ENCODE data around the gene TBCC. TPM values are rescaled to one million over a fixed set of nuclear protein-coding genes. Genes with fewer than 3 reads are reported as not detected.
"Not testable (repeated sequence)": the region's sequence is repeated elsewhere in the genome, so short reads cannot be mapped to it uniquely, and the experiment has no call there.

Gene TBCC
- total RNA-seq, 1 experiment from 2014 or later, result 57.7 TPM

GRCh38 chr6:42707595-42707994, 38.3 kb downstream of the TBCC start:
- in situ Hi-C loops (cut with HindIII; ENCODE audit: low sequenced_read_pairs), result no loop called here
- DNase-seq (ENCODE audit: low spot score), result no peak

DNA sequence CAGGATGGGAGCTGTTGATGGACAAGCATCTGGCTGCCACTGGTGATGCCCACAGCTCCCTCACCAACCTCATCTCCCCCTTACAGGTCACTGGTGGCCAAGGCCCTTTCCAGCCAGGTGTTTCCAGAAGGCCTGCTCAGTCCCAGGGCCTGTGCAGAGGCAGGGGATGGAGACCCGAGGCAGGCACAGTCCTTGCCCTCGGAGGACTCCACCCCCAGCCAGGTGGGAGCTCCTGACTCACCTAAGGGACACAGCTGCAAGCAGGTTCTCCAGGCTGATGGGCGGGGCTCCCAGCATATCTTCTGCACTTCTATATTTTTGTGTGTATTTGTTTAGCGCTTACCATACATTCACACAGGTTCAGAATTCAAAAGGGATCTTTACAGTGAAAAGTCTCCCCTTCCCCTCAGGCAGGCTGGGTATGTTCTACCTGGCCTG, 40.9 kb downstream of the TBCC start:
- no peak for DNase-seq (ENCODE audit: low spot score)
- in situ Hi-C loops (cut with HindIII; ENCODE audit: low sequenced_read_pairs), result no loop called here

DNA sequence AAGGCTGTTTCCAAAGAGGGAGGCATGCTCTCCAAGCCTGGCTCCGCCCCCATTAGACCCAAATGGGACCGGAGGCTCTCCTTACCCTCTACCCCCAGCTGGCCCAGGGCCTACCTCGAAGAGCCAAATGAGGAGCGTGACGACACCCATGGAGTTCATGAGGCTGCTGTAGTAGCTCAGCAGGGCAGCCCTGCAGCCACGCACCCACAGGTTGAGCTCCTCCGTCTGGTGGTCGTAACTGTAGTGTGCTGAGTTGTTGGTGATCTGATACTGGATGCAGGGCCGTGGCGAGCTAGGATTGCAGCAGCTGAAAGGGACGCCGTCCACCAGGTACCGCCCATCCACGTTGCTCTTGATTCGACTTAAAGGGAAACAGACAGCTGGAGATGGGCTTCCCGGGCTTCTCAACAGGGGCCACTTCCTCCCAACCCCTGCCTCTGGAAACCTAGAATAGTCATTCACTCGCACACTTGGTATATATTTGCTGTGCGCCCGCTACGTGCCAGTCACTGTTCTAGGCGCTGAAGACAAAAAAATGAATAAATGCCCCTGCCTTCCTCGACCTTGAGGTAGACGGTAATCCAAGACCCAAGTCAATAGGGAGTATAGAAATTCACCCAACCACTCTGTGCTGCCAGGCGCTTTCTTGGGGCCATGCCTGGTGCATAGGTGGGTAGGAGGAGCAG, 41.5 kb downstream of the TBCC start:
- in situ Hi-C loops (cut with HindIII; ENCODE audit: low sequenced_read_pairs), result no loop called here
- peak; percentile 44 for DNase-seq (ENCODE audit: low spot score)

DNA sequence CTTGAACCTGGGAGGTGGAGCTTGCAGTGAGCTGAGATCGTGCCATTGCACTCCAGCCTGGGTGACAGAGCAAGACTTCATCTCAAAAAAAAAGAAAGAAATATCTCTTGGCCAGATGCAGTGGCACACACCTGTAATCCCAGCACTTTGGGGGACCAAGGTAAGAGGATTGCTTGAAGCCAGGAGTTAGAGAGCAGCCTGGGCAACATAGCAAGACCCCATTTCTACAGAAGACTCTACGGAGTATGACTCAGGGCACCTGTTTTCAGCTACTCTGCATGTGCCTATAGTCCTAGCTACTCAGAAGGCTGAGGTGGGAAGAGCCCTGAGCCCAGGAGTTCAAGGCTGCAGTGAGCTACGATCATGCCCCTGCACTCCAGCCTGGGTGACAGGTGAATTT, 43.1 kb downstream of the TBCC start:
- in situ Hi-C loops (cut with HindIII; ENCODE audit: low sequenced_read_pairs); DNase-seq (ENCODE audit: low spot score): not testable (repeated sequence)

- in situ Hi-C loops (cut with HindIII; ENCODE audit: low sequenced_read_pairs), result no loop called here
- no peak for DNase-seq (ENCODE audit: low spot score)
Measured at GRCh38 chr6:42702200-42702599, 43.7 kb downstream of the TBCC start.

DNA sequence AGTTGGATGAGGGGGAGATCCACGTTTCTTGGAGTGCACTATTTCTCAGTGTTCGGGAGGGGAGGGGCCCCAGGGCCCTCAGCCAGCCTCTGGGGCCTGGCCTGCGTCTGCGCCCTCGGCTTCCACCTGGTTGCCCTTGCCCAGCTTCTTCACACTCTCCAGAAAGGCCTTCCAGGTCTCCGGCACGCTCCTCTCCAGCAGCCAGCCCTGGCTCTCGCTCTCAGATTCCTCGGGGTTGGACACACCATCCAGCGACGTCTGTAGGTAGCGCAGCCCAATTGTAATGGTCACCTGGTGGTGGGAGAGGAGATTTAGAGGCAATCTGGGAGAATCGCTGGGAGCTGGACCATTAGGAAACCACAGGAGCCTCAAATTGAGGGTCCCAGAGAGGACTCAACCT, 47.7 kb downstream of the TBCC start:
- no peak for DNase-seq (ENCODE audit: low spot score)
- in situ Hi-C loops (cut with HindIII; ENCODE audit: low sequenced_read_pairs), result no loop called here

DNA sequence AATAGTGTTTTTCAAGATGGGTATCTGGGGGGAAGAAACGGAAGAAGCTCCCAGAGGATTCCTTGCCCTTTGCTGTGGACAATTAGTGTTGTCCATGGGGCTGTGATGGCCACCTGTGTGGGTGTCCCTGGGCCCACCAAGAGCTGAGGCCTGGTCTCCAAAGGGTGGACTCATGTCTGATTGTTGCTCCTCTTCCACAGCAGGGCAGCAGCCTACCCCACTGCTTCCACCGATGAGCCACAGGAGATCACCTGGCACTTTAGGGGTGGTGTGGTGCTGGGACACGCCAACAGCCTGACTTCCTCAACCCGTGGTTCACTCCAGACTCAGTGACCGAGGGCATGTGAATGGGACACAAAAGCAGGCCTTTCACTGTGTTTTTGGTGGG, 48.6 kb downstream of the TBCC start:
- DNase-seq (ENCODE audit: low spot score), result no peak
- in situ Hi-C loops (cut with HindIII; ENCODE audit: low sequenced_read_pairs), result no loop called here

- no peak for DNase-seq (ENCODE audit: low spot score)
- in situ Hi-C loops (cut with HindIII; ENCODE audit: low sequenced_read_pairs), result no loop called here
Measured at GRCh38 chr6:42696526-42697267, 49.2 kb downstream of the TBCC start.

GRCh38 chr6:42694586-42694985, 51.3 kb downstream of the TBCC start:
- no peak for DNase-seq (ENCODE audit: low spot score)

More at GRCh38 chr6:42694586-42694985, 51.3 kb downstream of the TBCC start:
- in situ Hi-C loops (cut with HindIII; ENCODE audit: low sequenced_read_pairs), result no loop called here

Other genes with a start within 250 kb of the TBCC start
- 14.3 and 18.5 TPM in 2 replicates for gene UBR2, start 182.1 kb downstream of the TBCC start, total RNA-seq (2014; rRNA removed; shearing (Covaris generic))
- not detected in 2 replicates for gene PRPH2, start 23.5 kb downstream of the TBCC start, total RNA-seq (2014; rRNA removed; shearing (Covaris generic))
- gene BICRAL, start 35.9 kb upstream of the TBCC start, total RNA-seq (2014; rRNA removed; shearing (Covaris generic)), result 0.37 and 1.6 TPM in 2 replicates
- gene RPL7L1, start 133.5 kb upstream of the TBCC start, total RNA-seq (2014; rRNA removed; shearing (Covaris generic)), result 120 and 159 TPM in 2 replicates
- not detected in 2 replicates for gene PTCRA, start 169.9 kb upstream of the TBCC start, total RNA-seq (2014; rRNA removed; shearing (Covaris generic))
- 47.5 and 52.5 TPM in 2 replicates for gene CNPY3, start 183.4 kb upstream of the TBCC start, total RNA-seq (2014; rRNA removed; shearing (Covaris generic))
- gene GNMT, start 214.7 kb upstream of the TBCC start, total RNA-seq (2014; rRNA removed; shearing (Covaris generic)), result 0.75 TPM in 1 of 2 replicates, not detected in the other
- gene PEX6, start 233.1 kb upstream of the TBCC start, total RNA-seq (2014; rRNA removed; shearing (Covaris generic)), result 14.1 and 19.2 TPM in 2 replicates
- 64.8 and 71.0 TPM in 2 replicates for gene PPP2R5D, start 238.5 kb upstream of the TBCC start, total RNA-seq (2014; rRNA removed; shearing (Covaris generic))